HG03095 (cell line): ENCODE measurements around the gene PLD4.
"Not testable (repeated sequence)": the region's sequence is repeated elsewhere in the genome, so short reads cannot be mapped to it uniquely, and the experiment has no call there.

Source experiments
- ATAC-seq: cut with Tn5 transposase; IDR thresholded peaks from one replicate; pipeline ENCODE4 v1.9.1; 2021; ENCODE audit warnings: moderate library complexity; ENCODE audit not compliant: unreplicated experiment

PLD4 gene

DNA sequence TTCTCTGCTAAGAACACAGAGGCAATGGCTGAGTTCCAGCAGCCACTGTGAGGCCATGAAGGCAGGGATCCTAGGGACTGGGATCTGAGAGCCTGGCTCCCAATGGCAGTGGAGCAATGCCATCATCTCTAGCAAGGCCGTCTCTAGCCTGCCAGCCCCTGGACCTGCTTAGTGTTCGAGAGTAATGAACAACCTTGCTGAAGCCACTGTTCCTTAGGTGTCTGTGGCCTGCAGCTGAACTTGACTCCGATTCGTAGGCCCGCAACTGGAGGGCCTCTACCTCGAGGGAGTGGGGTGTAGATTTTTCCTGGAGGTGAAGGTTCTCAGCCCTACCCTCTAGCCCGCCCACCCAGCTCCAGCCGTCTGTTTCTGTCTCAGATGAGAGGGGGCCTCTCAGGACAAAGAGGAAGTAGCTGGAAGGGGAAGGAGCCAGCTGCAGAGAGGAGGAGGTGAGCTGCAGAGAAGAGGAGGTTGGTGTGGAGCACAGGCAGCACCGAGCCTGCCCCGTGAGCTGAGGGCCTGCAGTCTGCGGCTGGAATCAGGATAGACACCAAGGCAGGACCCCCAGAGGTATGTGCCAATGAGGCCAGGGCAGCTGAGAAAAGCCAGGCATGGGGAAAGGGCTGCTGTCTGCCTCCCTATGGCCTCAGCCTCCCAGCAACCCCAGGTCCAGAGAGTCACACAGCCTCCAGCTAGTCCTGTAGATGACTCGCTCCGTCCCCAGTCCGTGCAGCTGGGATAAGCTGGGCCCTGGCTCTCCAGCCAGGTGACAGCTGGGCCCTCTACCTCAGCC, at the start of gene PLD4:
Gene PLD4 (plus strand): TSS at position 459 of the 793 bp plus-strand sequence. CDS start 2,262 bp downstream, outside the sequence.
- ATAC-seq, result no peak

DNA sequence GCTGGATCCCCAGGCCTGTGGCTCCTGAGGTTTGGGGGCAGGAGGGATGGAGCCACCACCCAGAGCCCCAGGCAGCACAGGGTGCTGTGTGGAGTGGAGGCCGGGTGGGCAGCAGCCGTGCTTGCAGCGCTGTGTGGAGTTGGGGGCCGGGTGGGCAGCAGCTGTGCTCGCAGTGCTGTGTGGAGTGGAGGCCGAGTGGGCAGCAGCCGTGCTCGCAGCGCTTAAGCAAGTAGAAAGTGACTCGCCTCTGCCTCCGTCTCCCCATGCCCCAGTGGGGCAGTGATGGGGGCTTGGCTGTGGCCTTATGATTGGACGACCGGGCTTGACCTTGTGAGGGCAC, 49.3 kb upstream of the PLD4 start:
- no peak for ATAC-seq

DNA sequence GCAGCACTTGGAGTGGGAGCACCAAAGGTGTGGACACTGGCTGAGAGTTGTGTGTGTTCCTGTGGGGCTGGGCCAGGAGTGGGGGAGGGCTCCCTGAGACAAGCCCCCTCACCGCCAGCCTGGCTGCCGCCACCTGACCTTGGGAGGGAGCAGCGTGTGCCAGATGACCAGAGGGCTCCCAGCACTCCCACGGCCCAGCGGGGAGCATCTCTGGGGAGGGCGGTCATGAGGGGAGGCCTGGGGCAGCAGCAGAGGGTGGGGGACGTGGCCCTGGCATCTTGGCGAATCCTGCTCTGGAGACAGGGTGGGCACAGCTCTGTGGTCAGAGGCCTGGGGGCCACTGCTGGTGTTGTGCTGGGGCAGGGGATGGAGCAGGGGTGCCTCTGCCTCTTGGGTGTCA, 48.9 kb upstream of the PLD4 start:
- no peak for ATAC-seq

GRCh38 chr14:104876251-104876699, 48.4 kb upstream of the PLD4 start:
- no peak for ATAC-seq

DNA sequence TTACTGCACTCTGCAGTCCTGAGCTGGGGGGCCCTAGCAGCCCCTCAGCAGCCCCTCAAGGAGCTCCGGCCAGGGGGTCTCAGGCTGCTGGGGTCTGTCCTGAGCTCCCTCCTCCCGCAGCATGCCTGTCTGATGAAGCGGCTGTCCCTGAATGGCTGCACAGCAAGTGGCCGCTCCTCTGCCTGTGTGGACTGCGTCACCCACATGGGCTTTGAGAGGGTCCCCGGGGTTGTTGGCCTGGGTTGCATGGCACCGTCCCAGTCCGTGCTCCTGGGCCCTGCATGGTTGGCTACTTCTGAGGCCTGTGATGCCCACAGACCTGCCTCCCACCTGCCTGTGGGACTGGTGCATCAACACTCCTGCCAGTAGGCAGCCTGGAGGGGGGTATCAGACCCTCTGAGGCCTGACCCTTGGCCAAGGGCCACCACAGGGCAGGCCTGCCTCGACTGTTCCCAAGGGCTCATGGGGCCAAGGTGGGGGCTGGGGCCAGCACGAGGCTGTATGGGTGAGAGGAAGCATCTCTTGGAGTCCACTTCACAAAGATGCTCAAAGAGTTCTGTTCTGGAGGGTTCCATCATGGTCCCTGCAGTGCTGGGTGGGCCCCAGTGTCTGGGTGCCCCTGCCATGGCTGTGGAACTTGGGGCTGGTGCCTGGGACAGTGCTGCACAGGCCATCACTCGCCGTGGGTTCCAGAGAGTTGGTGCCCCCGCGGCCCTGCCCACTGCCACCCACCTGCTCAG, 47.4 kb upstream of the PLD4 start:
- ATAC-seq, result no peak

DNA sequence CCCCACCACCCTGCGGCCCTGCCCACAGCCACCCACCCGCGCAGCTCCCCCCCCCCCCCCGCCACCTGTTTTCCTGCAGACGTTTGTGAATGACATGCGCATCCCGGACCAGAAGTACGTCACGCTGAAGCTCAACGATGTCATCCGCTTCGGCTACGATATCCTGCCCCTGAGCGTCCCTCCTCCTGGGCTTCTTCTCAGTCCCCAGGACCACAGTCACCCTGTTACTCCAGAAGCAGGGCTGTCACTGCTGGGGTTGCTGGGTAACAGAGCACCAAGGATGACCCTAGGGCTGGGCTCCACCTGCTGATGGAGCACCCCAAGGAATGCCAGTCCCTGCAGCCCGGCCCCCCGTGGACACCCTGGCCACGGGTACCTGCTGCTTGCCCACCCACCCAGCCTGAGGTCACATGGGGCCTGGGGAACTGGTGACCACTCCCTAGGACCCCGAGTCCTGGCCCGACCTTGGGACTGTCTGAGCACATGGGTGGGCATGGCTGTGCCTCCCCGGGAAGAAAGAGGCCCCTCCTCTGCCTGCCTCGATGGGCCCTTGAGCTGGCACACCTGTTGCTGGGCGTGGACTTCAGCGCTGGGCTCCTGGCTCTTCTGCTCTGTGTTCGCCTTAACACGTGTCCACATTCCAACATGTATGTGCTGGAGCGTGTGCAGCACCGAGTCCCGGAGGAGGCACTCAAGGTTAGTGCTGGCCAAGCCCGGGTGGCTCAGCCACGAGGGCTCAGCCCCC, 46.7 kb upstream of the PLD4 start:
- no peak for ATAC-seq

DNA sequence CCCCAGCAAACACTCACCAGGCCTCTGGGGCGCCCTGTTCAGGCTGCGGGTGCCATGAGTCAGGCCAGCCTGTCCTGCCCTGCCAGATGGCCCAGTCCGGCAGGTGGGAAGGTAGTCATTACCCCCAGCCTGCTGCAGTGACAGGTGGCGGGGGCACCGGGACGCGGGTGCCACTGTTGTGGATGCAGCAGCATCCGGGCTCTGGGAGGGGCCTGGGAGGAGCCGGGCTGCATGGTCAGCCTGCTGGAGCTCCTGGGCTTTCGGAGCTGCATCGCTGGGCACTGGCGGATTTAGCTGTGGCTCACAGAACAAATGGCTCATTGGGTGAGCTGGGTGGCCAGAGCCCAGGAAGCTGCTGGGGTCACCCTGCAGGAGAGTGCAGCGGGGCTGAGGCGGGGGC, 46.1 kb upstream of the PLD4 start:
- no peak for ATAC-seq

DNA sequence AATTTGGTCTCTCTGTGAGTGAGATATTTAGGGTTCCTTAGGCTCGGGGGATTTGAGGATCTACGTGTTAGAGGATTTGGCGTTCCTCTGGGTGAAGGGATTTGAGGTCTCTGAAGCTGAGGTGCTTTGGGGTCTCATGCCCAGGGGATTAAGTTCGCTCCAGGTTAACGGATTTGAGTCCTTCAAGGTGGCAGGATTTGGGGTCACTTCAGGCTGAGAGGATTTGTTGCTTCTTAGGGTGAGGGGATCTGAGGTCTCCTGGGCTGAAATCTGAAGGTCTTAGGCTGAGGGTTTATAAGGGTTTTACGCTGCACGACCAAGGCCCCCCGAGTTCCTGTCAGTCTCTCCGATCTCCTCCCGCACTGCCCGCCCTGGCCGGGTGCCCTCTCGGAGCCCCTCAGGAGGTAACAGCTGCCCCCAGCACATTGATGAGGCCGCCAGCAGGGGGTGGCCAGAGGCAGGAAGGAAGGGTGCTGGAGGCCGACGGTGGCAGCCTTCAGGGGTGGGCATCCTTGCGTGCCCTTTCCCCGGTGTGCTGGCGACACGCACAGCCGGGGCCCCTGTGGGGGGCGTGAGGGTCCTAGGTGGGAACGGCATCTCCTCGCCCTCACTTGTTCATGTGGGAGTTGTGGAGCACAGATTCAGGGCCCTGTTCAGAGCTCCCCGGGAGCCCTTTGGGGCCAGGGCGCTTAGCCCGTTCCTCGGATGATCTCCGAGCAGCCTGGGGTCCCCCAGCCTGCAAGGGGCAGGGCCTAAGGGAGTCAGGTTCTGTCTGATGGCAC, 45.3 kb upstream of the PLD4 start:
- ATAC-seq, result no peak

DNA sequence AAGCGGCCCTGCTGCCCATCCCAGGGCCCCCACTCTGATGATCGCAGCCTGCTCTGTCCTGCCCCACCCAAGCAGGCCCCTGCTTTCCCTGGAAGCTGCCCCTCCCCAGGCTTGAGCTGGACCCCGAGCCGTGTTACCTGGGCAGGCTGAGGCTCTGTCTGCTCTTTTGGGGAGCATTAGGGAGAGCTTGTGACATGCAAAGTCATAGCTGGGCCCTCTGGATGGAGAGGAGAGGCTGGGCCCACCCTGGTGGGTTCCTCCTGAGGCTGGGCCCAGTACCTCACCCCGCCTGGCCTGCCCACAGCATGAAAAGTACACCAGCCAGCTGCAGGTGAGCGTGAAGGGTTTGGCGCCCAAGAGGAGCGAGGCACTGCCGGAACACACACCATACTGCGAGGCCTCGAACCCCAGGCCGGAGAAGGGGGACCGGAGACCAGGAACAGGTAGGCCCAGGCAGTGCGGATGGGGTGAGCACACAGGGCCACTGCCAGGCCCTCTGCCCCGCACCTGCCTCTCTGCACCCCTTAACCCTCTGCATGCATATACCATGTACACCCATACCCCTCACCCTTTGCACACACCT, 44.6 kb upstream of the PLD4 start:
- ATAC-seq, result no peak

GRCh38 chr14:104880584-104881210, 44.0 kb upstream of the PLD4 start:
- ATAC-seq, result no peak

GRCh38 chr14:104881369-104881979, 43.2 kb upstream of the PLD4 start:
- no peak for ATAC-seq

- no peak for ATAC-seq
Measured at GRCh38 chr14:104882325-104882973, 42.2 kb upstream of the PLD4 start.

DNA sequence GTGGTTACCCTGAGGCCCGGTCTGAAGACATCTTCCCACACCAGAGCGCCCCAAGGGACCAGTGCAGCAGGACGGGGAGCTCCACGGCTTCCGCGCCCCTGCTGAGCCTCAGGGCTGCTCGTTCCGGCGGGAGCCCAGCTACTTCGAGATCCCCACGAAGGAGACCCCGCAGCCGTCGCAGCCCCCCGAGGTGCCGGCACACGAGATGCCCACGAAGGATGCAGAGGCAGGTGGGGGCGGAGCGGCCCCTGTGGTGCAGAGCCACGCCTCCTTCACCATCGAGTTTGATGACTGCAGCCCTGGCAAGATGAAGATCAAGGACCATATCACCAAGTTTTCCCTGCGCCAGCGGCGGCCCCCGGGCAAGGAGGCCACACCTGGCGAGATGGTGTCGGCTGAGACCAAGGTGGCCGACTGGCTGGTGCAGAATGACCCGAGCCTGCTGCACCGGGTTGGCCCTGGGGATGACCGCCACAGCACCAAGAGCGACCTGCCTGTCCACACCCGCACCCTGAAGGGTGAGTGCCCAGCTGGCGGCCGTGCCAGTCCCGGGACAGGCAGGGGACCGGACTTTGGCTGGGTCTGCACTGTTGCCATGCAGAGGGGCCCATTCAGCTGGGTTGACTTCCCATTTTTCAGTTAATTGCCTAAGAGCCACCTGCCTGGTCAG, 41.6 kb upstream of the PLD4 start:
- no peak for ATAC-seq

DNA sequence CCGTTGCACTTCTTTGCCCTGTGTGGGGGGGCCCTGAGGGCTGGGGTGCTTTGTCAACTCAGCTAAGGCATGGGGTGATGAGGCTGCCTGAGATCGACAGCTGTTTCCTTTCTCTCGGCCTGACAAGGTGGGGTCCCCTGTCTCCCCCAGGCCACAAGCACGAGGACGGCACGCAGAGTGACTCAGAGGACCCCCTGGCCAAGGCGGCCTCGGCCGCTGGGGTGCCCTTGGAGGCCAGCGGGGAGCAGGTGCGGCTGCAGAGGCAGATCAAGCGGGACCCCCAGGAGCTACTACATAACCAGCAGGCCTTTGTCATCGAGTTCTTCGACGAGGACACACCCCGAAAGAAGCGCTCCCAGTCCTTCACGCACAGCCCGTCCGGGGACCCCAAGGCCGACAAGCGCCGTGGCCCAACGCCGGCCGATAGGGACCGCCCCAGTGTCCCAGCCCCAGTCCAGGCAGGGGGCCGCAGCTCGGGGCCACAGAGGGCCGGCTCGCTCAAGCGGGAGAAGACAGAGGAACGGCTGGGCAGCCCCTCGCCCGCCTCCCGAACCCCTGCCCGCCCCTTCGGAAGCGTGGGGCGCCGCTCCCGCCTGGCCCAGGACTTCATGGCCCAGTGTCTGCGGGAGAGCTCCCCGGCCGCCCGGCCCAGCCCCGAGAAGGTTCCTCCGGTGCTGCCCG, 40.9 kb upstream of the PLD4 start:
- no peak for ATAC-seq

DNA sequence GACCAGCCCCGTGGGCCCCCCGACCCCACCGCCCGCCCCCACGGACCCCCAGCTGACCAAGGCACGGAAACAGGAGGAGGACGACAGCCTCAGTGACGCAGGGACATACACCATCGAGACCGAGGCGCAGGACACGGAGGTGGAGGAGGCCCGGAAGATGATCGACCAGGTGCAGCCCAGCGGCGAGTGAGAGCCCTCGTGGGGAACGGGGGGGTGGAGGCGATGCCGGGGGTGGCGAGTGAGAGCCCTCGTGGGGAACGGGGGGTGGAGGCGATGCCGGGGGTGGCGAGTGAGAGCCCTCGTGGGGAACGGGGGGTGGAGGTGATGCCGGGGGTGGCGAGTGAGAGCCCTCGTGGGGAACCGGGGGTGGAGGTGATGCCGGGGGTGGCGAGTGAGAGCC, 40.3 kb upstream of the PLD4 start:
- not testable (repeated sequence) for ATAC-seq

DNA sequence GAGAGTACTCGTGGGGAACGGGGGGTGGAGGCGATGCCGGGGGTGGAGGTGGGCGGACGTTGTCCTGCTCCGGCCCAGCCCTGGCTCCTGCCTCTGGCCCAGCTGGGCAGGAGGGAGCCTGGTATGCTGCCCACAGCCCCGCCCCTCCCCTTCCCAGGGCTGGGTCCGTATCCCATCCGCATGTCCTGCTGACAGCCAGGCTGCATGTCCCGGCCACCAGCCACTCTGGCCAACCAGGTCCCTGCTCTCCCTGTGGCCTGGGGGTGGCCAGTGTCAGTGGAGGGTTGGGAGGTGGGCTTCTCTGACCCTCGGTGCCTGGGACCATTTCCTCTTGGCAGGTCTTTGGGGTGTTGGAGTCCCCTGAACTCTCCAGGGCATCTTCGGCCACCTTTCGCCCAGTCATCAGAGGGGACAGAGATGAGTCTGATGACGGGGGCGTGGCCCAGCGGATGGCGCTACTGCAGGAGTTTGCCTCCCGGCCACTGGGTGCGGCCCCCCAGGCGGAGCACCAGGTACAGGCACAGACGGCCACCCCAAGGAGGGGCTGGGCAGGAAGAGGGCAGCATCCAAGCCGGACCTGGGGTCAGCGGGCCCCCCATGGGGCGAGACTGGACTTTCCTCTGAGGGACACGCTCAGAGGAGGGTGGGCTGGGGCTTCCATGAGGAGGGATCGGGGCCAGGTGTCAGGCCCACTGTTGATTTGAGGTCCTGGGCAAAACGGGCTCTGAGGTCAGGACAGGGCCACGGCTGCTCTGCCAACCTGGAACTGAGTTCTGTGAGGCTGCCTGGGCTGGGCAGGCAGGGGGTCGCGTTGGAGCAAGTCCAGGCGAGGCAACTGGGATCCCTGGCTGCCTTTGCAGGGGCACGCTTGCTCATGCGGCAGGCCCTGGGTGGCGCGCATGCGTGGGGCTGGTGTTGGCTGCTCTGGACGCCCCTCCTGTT, 39.4 kb upstream of the PLD4 start:
- no peak for ATAC-seq
